Endothelial cell of umbilical vein (primary cell): ENCODE results near the gene VWA8.

Experiments
- EZH2 ChIP-seq: IDR thresholded peaks from 2 replicates; pipeline ENCODE4 v1.6.1; 2012; ENCODE audit warnings: borderline replicate concordance, low read depth, mild to moderate bottlenecking, moderate library complexity, low read length, inconsistent platforms; ENCODE audit not compliant: severe bottlenecking
- JUN ChIP-seq: IDR thresholded peaks from 2 replicates; pipeline ENCODE4 v1.6.1; 2011; ENCODE audit warnings: borderline replicate concordance, low read depth; ENCODE audit not compliant: insufficient read length, insufficient read depth
- MYC ChIP-seq: IDR thresholded peaks from one replicate; pipeline ENCODE4 v1.6.1; 2011; ENCODE audit warnings: mild to moderate bottlenecking, low read depth, low read length
- POLR2A ChIP-seq: IDR thresholded peaks from 2 replicates; pipeline ENCODE4 v1.6.1; 2012; ENCODE audit warnings: low read depth, mild to moderate bottlenecking, control low read depth, low read length
- POLR2AphosphoS5 ChIP-seq: IDR thresholded peaks from 2 replicates; pipeline ENCODE4 v1.6.1; 2012; ENCODE audit warnings: low read depth, mild to moderate bottlenecking, control low read depth, low read length, moderate library complexity; ENCODE audit not compliant: insufficient read depth
- TF ChIP-seq, protein P1 (sequence below), 2 donors: IDR thresholded peaks; 1 replicate in 1 of 2; 2 replicates in 1 of 2; pipeline ENCODE4 v1.5.1; 2011; ENCODE audit warnings: low read length in 2 of 2, mild to moderate bottlenecking in 2 of 2, moderate library complexity in 2 of 2, control low read depth in 1 of 2, inconsistent platforms in 1 of 2, low read depth in 1 of 2; ENCODE audit not compliant: insufficient read depth in 1 of 2; ENCODE audit errors: extremely low read depth in 1 of 2
- TF ChIP-seq, protein P2 (sequence below): IDR thresholded peaks from 2 replicates; pipeline ENCODE4 v1.6.1; 2011; ENCODE audit not compliant: insufficient read depth, insufficient read length

DNA sequence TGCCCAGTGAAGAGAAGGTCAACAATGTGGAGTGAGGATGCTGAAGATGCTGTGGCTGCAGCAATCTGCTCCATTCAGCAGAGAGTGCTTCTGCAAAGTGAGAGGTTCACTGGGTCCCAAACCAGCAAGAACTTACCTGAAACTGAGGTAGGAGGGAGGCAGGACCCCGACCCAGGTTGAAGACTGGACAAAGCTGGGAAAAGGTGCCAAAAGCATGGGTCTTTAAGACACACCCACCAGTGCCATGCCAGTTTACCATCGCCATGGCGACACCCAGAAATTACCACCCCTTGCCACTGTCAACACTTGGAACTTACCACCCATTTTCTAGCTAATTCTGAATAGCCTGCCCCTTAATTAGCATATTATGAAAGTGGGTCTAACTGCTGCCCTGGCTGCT, 432.9 kb downstream of the VWA8 start:
- TF ChIP-seq, protein P1, sequence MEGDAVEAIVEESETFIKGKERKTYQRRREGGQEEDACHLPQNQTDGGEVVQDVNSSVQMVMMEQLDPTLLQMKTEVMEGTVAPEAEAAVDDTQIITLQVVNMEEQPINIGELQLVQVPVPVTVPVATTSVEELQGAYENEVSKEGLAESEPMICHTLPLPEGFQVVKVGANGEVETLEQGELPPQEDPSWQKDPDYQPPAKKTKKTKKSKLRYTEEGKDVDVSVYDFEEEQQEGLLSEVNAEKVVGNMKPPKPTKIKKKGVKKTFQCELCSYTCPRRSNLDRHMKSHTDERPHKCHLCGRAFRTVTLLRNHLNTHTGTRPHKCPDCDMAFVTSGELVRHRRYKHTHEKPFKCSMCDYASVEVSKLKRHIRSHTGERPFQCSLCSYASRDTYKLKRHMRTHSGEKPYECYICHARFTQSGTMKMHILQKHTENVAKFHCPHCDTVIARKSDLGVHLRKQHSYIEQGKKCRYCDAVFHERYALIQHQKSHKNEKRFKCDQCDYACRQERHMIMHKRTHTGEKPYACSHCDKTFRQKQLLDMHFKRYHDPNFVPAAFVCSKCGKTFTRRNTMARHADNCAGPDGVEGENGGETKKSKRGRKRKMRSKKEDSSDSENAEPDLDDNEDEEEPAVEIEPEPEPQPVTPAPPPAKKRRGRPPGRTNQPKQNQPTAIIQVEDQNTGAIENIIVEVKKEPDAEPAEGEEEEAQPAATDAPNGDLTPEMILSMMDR (IDR thresholded peaks at IDR 0.05; ENCODE audit: extremely low read depth in 1 of 2, insufficient read depth in 1 of 2, low read depth in 1 of 2, low read length in 2 of 2): no peak
- TF ChIP-seq, protein P2, sequence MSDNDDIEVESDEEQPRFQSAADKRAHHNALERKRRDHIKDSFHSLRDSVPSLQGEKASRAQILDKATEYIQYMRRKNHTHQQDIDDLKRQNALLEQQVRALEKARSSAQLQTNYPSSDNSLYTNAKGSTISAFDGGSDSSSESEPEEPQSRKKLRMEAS: no peak
- TF ChIP-seq EZH2 (no peak), JUN (no peak), POLR2AphosphoS5 (no peak), POLR2A (no peak), MYC (no peak)
